CD4-positive, alpha-beta T cell treated with Interleukin-6 at 100 ng/mL for 8 hours (primary cell): ENCODE data around the gene REPS1.
"Not testable (repeated sequence)": the region's sequence is repeated elsewhere in the genome, so short reads cannot be mapped to it uniquely, and the experiment has no call there.

Source experiments
- DNase-seq: peaks from one replicate; pipeline ENCODE4 v3.0.0-alpha.2; 2020; ENCODE audit warnings: mixed read lengths, low spot score

Gene REPS1

DNA sequence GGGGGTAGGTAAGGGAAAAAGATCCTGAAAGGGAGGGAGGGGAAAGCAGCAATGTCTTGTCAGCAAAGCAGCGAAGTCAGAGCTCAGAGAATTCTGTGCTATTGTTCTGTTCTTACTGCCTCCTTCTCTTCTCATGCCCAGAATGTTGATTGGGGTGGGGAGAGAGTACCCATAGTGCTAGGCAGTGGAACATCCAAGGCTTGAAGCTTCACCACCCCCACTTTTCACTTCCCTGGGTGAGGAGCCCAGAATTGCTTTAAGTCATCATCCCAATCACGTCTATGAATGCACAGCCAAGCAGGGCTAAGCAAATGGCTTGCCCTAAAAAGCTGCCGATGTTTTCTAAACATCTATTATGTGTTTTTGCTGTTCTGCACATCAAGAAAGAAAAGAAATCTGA, 16.5 kb downstream of the REPS1 start:
- DNase-seq, result no peak

DNA sequence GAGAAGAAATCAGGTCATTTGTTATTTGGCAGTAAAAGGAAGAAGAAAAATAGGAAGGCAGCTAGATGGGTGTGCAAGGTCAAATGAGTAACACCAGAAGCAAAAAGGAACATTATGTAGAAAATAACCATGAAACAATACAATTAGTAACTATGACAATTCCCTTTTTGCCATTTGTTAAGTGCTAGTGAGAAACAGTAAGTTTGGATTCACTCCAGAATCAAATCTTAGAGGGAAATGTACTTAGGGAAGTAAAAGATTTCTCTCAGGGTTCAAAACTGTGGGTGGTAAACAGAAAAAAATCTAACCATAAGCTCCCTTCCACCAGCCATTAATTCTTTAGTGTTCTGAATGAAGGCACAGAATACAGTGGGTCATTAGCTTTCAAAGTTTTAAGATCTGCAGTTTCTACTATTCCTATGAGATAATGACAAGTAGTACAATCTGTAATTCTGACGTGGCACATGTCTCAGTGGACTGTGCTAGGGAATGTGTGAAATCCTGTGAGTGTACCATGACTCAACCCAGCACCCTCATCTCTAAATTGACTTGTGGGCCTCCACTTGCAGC, 17.1 kb downstream of the REPS1 start:
- DNase-seq, result no peak

DNA sequence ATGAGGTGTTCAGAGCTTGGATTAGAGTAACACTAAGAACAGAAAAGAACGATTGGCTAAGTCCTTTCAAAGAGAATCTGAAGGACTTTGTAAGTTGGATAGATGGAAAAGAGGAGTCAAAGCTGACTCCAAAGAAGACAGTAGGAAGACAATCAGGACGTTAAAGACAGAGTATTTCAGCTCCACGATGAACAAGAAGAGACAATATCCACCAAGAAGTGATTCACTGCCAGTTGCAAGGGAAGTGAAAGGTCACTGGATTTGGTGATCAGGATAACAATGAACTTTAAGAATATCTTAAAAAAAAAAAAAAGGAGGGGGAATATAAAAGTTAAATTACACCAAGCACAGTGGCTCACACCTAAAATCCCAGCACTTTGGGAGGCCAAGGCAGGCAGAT, 17.9 kb downstream of the REPS1 start:
- no peak for DNase-seq

DNA sequence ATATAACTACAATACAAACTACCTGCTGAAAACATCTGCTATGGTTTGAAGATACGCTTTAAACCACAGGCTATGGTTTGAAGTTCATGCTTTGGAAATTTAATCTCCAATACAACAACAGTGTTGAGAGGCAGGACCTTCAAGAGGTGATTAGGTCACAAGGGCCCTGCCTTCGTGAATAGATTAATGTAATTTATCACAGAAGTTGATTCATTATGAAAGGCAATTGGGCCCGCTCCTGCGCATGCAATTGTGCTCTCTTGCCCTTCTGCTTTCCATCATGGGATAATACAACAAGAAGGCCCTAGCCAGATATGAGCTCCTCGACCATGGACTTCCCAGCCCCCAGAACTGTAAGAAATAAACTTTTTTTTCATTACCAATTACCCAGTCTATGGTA, 21.2 kb downstream of the REPS1 start:
- DNase-seq, result no peak

DNA sequence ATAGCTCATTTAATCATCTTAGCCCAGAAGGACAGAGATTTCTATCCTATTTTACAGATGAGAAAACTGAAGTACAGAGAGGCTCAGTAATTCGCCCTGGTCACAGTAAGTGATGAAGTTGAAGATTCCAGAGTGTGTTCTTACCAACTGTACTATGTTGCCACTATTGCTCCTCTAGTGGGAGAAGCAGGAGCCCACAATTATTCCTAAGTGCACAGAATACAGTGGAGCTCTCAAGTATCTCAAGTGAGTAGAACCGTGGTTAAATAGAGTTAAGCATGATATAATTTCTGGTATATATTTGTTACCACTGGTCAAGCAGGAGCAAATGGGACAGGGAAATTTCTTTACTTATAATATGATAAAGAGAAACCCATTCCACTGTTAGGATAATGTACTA, 22.1 kb downstream of the REPS1 start:
- no peak for DNase-seq

DNA sequence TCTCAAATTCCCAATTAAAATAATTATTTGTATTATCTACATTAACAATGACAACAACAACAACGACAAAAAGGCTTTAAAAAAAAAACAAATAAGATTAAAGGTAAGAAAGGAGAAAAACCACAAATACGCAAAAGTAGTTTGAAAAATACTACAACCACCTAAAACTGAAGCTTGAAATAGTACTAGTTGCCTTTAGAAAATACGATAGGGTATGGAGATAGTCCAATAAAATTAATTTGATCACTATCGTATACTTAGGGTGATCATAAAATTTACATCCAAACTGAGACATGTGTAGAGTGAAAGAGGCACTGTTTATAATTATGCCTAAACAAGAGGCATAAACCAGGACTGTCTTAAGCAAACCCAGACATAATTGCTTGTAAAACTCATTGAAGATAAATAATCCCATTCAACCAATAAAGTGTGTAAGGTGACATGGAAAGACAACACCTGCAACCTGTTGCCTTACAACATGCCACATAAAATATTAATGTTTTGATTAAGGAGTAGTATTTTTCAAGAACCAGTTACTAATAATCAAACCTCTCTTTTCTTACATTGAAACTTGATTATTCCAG, 22.7 kb downstream of the REPS1 start:
- no peak for DNase-seq

DNA sequence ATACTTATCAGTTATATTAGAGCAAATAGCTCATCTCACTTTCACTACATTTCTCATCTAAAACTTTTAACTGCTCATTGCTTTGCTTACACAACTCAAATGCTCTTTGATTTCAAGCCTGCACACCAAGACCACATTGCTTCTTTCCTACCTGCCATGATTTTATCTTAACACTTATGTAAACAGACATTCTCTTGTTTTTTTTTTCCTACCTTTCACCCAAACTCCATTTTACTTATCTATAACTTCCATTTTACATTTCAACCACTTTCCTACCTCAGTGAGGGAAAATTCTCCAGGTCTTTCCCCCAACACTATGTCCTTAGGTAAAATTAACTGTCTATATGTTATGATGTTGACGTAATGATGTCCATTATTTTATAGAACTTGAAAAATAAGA, 24.0 kb downstream of the REPS1 start:
- no peak for DNase-seq

DNA sequence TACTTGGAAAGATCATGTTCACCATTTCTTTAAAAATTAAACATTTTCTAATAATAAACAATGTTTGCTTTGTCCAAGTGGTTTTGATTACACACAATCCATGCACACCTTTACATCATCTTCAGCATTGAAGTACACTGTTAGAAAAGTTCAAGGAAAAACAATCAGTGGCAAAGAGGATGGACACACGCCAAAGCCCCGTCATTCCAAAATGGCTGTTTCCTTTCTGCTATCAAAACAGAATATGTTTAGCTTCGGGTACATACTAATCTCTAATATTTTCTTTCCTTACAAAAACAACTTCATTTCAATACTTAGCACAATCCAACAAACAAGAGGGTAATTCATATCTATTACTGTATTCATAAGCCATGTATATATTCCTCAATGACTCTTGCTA, 24.5 kb downstream of the REPS1 start:
- no peak for DNase-seq

DNA sequence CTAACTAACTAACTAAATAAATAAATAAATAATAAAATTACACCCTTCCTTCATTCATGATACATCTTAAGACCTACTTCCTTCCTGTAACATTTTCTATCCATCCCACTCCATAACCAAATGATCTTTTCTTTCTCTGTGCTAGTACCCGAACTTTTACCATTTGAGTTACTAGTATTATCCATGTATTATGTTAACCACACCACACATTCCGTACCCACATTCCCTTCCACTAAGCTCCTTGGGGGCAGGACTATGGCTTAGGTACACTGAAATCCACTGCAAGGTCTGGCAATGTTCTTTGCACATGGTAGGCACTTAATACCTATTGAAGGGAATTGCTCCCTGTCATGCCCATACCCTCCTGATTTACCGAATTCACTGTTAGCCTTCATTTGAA, 24.9 kb downstream of the REPS1 start:
- DNase-seq, result no peak

DNA sequence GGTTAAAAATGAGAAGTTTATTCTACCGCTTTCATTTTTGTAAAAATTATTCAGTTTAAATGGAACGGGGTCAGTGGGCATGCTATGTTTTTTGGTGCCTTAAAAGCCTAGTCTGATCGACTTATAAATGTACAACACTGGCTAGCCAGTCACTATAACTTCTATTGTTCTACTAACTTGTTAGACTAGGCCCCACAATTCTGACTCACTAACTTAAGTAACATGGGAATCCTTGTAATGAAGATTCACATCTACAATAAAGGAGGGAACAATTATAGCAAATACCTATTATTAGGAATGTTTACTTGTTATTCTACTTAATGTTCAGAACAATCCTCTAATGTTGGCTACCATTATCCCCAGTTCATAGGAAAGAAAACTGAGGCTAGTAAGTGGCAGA, 28.5 kb downstream of the REPS1 start:
- DNase-seq, result no peak

DNA sequence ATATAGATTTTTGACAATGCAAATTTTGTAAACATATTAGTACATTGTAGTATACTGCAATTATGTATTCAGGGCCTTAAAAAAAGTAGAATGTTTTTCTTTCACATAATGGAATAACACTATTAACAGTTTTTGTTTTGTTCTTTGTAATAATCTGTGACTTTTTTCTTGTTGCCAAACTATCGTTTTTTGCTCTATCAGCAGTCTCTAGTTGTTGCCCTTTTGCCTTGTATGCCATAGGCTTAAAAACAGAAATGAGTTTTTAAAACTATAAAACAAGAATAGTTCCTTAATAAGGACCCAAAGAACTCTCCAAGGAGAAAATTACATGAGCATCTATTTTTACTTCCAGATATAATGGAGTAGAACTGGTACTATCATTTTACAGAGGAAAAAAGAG, 29.5 kb downstream of the REPS1 start:
- no peak for DNase-seq

DNA sequence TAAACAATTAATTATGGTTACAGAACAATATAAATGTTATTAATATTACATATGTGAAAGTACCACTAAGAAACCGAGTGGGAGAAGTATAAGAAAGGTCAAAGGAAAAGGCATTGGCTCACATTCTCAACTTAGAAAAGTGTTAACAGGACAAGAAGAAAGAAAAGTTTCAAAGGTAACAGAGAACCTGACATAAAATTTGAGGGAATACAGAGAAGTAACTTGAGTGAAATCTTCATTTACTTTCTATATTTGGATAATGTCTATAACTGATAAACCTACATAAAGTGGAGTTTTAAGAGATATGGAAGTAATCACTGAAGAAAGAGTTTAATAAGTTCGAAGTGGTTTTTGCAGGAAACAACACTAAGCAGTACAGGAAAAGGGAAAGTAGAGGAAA, 30.1 kb downstream of the REPS1 start:
- no peak for DNase-seq

DNA sequence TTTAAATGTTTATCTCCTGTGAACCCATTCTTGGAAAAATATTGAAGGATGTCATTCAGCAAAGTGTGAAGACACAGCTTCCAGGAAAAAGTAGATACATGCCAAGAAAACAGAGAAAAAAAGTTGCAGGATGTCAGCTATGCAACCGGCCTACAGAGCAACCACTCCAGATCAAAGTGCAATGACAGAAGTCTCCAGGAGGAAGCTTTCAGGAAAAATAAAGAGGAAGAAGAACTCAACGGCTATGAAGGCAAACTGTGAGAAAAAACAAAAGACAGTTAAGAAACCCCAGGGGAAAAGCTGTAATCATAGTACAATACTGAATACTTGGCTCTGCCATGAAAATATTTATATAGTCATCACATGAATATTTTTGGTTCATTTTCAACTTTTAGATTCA, 30.6 kb downstream of the REPS1 start:
- no peak for DNase-seq

DNA sequence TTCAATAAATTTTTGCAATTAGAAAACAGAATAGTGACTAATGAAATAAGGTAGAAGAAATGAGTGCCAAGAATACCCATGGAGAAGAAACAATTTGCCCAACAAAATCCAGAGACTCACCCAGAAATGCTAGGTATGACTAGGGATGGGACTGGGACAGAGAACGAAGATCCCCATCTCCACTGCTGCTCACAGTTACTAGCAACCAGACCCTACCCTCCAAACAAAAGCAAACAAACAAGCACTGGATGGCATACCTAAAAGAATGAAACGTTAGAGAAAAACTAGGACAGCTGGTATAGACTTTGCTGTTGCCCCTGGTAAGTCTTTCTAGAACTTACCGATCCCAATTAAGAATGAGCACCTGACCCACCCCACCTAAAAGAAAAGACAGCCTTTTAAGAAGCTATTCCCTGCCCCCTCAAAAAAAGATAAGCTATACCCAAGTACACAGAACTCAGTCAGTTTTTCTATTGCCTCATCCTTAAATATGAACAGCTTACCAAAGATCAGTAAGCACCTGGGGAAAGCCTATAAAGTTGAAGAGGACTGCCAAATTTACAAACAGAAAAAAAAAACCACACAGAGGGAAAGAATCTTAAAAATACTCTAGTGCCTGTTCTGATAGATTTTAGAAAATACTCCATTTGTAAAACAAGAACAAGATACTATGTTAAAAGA, 31.7 kb downstream of the REPS1 start:
- DNase-seq, result no peak

DNA sequence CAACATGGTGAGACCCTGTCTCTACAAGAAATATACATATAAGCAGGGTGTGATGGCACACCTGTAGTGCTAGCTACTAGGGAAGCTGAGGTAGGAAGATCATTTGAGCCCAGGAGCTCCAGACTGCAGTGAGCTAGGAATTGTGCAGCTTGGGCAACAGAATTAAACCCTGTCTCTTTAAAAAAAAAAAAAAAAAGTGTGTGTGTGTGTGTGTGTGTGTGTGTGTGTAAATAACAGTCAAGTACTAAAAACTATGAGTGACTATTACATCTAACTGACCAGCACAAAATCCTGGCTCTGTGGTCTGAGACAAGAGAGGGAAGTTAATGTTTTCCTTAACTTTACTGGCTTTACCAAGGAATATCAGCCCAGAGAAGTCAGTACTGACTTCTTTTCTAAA, 32.8 kb downstream of the REPS1 start:
- DNase-seq, result no peak

DNA sequence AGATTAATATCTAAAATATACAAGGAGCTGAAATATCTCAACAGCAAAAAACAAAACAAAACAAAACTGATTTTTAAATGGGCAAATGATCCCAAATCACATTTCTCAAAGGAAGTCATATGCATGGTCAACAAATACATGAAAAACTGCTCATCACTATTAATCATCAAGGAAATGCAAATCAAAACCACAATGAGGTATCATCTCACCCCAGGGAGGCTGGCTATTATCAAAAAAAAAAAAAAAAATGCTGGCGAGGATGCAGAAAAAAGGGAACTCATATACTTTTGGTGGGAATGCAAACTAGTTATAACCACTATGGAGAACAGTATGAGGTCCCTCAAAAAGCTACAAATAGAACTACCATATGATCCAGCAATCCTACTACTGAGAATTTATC, 34.6 kb downstream of the REPS1 start:
- DNase-seq, result no peak

DNA sequence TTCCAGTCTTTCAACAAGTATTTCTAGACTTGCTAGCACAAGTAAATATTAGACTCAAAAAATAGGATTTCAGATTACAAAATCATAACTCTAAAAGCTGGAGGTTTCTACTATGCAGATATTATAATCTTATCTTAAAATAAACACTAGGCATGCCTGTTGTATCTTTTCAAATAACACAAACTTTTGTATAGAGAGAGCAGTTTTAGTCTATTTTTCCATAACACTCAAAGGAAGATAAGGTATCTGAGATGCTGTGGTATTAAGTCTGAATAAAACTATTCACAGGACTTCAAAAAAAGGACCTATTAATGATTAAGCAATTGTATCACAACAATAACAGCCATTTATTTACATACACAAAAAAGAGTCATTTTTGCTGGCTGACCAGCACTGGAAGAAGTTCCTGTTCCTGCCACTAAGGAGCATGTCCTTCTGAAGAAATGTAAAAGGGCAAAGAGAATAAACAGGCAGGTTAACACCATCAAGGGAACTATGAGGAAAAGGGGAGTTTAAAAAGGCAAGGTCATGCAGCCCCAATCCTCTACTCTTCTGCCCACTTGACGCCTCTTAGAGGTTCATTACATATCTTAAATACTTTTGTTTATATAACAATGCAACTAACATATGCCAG, 39.4 kb downstream of the REPS1 start:
- DNase-seq, result no peak

DNA sequence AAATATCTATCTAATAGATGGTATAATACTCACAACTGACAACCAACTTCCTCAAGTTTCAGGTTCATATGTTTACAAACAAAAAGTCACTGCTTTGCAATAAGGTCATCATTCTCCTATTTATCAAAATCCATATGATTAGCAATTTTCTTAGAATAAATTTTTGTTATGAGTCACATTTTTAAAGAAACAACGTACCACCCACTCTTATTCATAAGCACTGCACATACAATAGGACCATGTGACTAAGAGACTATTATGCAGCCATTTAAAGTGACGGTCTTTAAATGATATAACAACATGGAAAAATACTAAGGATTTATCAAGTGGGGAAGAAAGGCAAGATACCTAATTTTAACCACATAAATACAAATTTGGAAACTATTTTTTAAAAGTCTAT, 40.0 kb downstream of the REPS1 start:
- DNase-seq, result no peak

DNA sequence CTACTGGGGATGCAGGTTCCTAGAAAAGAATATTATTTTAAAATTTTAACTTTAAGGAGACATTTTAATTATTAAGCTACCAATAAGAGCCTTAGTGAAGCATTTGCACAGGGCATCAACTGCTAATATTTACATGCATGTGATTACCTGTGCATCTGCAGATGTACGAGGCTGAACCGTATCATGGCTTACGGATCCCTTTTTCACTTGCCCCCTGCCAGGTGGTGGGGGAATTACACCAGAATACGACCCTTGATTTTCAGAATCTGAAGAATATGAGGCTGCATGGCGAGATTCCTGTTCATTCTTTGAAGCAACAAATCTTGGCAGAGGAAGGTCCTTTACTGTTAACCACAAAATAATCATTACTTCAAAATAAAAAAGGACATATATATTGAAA, 42.7 kb downstream of the REPS1 start:
- no peak for DNase-seq

DNA sequence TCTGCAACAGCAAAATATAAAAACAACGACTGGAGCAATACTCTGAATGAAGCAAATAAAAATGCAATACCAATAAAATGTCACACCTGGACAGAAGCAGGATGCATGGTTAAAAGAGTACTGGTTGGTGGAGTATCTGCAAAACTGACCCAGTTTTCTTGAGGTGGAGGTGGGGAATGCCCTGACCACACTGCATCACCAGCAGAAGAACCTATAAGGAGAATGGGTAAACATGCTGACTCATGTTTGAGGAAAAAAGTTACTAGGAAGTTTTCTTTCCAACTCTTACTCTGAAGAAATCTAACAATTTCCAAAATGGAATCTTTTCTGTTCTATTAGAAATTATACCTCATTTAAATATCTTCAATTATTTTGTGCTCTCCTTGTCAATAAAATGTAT, 43.6 kb downstream of the REPS1 start:
- peak; percentile 11 for DNase-seq

DNA sequence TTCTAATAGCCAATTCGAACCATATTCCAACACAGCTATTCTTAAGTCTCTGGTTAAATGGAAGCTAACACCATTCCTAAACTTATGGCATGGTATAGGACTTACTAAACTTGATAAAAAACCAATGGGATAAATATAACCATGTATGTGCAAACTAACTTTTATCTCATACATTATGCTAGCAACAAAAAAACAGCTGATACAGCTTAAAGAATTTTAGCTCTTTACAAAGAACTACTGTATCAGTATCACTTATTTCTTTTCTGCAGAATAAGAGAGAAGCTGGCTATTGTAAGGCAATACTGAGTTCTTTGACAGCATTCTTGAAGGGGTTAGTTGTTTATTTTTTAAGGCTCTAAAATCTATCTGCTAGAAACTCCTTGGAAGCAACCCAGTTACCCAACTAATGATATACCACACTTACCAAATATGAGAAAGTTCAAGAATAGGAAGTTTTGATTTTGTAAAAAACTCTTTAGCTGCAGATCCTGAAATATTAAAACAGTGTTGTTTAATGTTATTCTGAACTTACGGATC, 44.9 kb downstream of the REPS1 start:
- no peak for DNase-seq

DNA sequence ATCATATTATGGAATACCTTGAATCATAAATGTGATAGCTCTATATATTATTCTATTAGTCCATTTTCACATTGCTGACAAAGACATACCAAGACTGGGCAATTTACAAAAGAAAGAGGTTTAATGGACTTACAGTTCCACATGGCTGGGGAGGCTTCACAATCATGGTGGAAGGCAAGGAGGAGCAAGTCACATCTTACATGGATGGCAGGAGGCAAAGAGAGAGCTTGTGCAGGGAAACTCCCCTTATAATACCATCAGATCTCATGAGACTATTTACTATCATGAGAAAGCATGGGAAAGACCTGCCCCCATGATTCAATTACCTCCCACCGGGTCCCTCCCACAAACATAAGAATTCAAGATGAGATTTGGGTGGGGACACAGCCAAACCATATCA, 51.2 kb downstream of the REPS1 start:
- not testable (repeated sequence) for DNase-seq

DNA sequence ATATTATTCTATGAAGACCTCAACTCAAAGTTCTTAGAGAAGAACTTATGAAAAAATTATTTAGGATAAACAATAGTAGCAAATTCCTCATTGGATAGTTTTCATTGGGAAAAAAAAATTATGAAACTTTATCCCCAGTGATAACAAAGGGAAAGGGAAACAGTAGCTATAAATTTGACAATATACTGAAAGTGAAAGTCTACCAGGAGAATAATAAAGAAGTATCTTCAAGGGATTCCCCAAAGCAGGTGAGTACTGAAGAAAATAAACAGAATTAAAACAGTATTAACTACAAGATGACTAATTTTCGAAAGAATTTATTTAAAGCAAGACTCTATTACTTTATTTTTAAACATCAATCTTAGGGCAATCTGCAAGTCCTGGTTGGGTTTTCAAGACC, 56.4 kb downstream of the REPS1 start:
- DNase-seq, result no peak
